Hindlimb muscle (tissue), 1 donor: ENCODE measurements around the gene ACER3. TPM values are rescaled to one million over a fixed set of nuclear protein-coding genes. Genes with fewer than 3 reads are reported as not detected.
"Not testable (repeated sequence)": the region's sequence is repeated elsewhere in the genome, so short reads cannot be mapped to it uniquely, and the experiment has no call there.

ENCODE experiments used
- DNase-seq: peaks from one replicate; pipeline ENCODE4 v3.0.0-alpha.2; 2013
- polyA plus RNA-seq: library from polyadenylated mRNA; unstranded; fragments of 120-200 nt; gene quantifications from one replicate; pipeline ENCODE4 v1.2.1, GENCODE V29; 2013; ENCODE audit not compliant: insufficient read length

ACER3 gene
- polyA plus RNA-seq, 1 donor = 7.5 TPM

- DNase-seq = no peak
Measured at GRCh38 chr11:76878014-76878413, 17.3 kb downstream of the ACER3 start.

- no peak for DNase-seq
Measured at GRCh38 chr11:76880314-76880713, 19.6 kb downstream of the ACER3 start.

DNA sequence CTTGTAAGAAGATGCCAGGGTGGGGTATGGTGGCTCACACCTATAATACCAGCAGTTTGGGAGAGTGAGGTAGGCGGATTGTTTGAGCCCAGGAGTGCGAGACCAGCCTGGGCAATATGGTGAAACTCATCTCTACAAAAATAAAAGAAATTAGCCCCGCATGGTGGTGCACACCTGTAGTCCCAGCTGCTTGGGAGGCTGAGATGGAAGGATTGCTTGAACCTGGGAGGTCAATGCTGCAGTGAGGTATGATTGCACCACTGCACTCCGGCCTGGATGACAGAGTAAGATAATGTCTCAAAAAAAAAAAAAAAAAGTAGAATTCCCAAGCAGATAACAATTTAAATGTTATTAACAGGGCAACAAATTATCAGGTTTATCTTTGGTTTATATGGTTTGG, 20.2 kb downstream of the ACER3 start:
- DNase-seq = no peak

GRCh38 chr11:76885390-76886097, 24.8 kb downstream of the ACER3 start:
- no peak for DNase-seq

DNA sequence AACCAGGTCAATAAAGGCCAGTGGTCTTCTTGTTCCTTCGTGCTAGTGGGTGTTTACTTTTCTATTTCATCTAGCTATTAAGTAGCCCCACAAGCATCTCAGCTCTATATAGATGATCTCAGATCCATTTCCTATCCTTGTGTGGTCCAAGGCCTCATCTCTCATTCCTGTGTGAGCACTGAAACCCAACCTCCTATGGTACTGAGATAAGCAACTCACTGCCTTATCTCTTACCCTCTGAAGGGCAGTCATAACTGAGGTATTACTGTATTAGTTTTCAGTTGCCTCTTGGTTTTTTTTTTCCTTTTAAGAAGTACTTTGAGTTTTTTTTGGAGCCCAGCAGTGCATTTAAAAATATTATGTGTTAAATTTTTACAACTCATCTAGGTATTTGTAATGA, 28.3 kb downstream of the ACER3 start:
- DNase-seq = no peak

DNA sequence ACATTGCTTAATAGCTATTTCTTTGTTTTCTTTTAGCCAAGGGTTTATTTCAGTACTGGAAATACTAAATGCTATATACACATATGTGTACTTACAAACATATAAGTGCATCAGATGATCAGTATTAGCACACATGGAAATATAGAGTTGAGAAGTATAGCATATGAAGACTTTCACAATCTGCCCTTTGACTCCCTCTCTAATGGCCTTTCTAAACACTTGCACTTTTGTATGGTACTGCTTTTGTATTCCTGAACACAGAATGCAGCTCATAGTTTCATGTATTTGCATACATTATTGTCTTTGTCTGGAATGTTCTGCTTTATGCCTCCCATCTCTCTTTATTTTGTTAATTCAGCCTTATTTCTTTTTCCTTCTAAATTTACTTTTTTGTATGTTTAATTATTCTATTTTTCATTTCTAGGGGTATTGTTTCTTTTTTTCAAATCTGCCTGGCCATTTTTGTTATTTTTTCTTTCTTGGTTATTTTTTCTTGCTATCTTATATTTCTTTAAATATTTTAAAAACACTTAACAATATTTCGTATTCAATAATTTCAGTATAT, 28.8 kb downstream of the ACER3 start:
- DNase-seq = no peak

GRCh38 chr11:76890329-76890728, 29.6 kb downstream of the ACER3 start:
- DNase-seq = no peak

GRCh38 chr11:76891285-76891684, 30.6 kb downstream of the ACER3 start:
- no peak for DNase-seq

DNA sequence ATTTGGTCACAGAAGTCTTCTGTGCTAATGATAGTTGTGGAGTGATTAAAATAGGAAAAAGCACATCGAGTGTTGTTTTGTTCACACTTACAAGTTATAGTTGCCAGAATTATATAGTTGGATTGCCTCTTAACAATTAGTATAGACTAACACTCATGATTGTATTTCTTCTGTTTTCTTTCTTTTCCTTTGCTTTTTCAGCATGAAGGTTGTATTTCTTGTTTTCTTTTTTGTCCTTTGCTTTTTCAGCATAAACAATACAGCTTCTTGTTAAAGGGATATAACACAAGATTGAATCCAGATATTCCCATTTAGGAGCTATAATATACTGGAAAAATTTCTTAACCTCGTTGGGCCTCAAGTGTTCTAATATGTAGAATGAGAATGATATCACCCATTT, 31.1 kb downstream of the ACER3 start:
- DNase-seq = no peak

- DNase-seq = no peak
Measured at GRCh38 chr11:76892306-76892705, 31.6 kb downstream of the ACER3 start.

- no peak for DNase-seq
Measured at GRCh38 chr11:76897233-76897632, 36.5 kb downstream of the ACER3 start.

DNA sequence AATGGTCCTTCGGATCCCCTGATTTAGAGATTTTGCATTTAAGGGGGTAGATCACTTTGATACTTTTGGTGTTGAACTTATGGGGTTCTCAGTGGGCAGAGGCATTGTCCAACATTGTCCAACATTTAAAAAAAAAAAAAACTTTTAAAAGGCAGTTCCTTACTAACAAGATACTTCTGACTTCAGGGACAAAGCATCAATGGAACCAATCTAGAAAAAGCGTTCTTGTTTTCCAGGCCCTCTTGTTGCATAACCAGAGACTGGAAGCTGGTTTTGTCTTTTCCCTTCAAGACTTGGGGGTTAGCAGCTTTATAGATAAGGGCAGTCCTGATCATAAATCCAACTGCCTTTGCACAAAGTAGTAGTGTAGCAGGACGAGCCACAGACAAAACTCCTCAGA, 40.4 kb downstream of the ACER3 start:
- no peak for DNase-seq

- not testable (repeated sequence) for DNase-seq
Measured at GRCh38 chr11:76901622-76902021, 40.9 kb downstream of the ACER3 start.

DNA sequence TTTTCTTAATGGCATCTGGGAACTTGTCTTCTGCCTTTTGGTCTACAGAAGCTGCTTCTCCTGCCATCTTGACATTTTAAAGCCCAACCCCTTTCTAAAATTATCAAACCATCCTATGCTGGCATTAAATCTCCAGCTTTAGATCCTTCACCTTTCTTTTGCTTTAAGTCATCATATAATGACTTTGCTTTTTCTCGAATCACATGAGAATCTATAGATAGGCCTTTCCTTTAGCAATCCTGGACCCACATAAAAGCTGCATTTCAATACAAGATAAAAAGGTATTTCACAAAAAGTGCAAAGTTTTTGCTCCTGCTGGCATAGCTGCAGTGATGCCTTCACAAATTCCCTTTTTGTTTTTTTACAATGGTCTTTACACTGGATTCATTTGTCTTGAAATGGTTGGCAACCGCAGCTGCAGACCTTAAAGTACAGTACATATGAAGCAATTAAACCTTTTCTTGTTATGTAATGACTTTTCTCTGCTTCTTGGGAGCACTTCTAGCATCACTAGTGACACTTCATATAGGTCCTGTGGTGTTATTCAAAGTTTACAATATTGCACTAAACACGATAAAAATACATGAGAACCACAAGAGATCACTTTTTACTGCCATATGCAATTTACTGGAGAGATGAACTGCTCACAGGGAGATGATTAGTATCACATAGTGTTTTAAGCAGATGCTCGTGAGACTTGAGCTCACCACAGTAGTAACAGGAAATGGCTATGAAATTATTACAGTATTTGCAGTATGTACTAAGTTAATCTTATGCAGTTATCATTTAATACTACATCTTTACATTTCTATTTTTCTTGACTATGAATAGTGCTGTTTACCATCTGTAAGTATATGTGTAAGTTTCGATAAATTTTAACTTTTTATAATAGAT, 41.6 kb downstream of the ACER3 start:
- no peak for DNase-seq

DNA sequence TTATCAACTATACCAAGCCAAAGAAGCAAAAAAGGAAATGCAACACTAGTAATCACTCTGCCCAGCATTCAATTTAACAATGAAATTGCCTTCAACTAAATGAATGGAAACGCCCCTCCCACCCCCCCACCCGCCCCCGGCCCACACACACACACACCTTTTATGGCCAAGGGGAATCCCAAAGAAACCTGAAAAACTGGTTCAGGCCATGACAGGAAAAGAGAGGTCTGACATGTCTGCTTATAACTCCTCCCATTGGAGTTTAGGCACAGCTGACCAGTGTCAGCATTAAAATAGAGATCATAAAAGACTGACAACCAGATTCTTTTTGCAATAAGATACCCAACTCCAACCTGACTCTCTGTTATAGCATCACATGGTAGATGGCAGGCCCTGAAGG, 42.6 kb downstream of the ACER3 start:
- no peak for DNase-seq

DNA sequence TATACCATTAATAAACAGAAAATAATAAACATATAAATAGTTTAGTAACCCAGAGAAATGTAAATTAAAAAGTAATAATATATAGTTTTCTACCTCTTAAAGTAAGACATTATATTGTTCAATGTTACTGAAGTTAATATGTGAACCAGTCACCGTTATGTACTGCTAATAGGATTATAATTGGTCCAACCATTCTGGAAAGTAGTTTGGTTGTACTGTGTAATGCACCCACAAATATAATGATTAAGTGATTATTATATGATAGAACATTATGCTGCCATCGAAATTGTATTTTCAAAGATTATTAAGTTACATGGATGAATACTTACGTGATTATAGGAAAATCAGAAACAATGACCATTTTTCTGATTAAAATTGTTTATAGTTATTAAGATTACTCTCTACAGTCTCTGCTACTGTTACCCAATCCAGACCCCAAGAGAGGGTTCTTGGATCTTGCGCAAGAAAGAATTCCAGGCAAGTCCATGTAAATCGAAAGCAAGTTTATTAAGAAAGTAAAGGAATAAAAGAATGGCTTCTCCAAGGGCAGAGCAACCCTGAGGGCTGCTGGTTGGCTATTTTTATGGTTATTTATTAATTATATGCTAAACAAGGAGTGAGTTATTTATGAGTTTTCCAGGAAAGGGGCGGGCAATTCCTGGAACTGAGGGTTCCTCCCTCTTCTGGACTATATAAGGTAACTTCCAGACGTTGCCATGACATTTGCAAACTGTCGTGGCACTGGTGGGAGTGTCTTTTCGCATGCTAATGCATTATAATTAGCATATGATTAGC, 50.1 kb downstream of the ACER3 start:
- peak; percentile 15 for DNase-seq

GRCh38 chr11:76911415-76911808, 50.7 kb downstream of the ACER3 start:
- no peak for DNase-seq

DNA sequence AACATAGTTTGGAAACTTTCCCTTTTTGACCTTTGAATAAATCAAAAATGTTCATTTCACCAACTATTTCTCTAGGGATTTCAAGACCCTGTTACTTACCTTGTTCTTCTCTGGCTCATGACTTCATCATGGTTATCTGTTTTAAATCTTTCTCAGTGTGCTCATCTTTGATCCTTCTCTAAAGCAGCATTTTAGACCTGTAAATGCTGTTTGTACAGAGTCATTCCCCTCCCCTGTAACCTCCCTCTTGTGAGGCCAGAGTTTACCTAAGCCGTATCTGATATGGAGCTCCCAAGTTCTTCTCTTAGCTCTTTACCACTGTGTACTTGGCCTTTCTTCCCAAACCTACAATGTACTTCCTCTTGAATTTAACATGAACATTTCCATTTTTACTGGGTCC, 56.0 kb downstream of the ACER3 start:
- DNase-seq = no peak

- peak; percentile 73 for DNase-seq
Measured at GRCh38 chr11:76918941-76919386, 58.2 kb downstream of the ACER3 start.

DNA sequence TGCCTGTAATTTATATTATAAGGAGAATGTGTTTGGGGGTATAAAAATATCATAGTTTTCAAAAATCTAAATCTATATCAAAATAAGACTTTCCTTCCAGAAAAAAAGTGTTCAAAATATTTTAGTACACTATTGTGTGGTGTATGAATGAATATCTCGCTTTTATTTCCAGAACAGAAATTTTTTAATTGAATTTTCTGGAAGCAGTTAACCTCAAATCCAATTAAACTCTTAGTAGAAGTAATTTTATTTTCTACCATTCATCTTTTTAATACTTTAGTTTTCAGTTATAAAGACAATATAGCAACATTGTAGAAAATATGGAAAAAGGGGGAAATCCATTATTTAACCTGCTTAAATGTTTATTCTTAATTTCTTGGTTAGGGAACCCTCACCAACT, 58.7 kb downstream of the ACER3 start:
- no peak for DNase-seq

- peak; percentile 75 for DNase-seq
Measured at GRCh38 chr11:76919887-76920746, 59.4 kb downstream of the ACER3 start.

GRCh38 chr11:76927160-76927559, 66.4 kb downstream of the ACER3 start:
- DNase-seq = no peak
